HG03354 (cell line): ENCODE data around the gene TENM4.
"Not testable (repeated sequence)": the region's sequence is repeated elsewhere in the genome, so short reads cannot be mapped to it uniquely, and the experiment has no call there.

Experiments used
- ATAC-seq: cut with Tn5 transposase; IDR thresholded peaks from one replicate; pipeline ENCODE4 v1.9.1; 2021; ENCODE audit warnings: mild to moderate bottlenecking; ENCODE audit not compliant: unreplicated experiment, poor library complexity, severe bottlenecking

TENM4 gene

GRCh38 chr11:78912778-78913177, 528.1 kb downstream of the TENM4 start:
- ATAC-seq, result no peak

- no peak for ATAC-seq
Measured at GRCh38 chr11:78910322-78910721, 530.5 kb downstream of the TENM4 start.

- no peak for ATAC-seq
Measured at GRCh38 chr11:78909386-78909785, 531.4 kb downstream of the TENM4 start.

GRCh38 chr11:78907636-78908035, 533.2 kb downstream of the TENM4 start:
- no peak for ATAC-seq

GRCh38 chr11:78906566-78906965, 534.3 kb downstream of the TENM4 start:
- ATAC-seq, result no peak

GRCh38 chr11:78905756-78906155, 535.1 kb downstream of the TENM4 start:
- no peak for ATAC-seq

- no peak for ATAC-seq
Measured at GRCh38 chr11:78902771-78903507, 537.9 kb downstream of the TENM4 start.

GRCh38 chr11:78901831-78902230, 539.0 kb downstream of the TENM4 start:
- no peak for ATAC-seq

- no peak for ATAC-seq
Measured at GRCh38 chr11:78898266-78898775, 542.5 kb downstream of the TENM4 start.

- ATAC-seq, result no peak
Measured at GRCh38 chr11:78893996-78894395, 546.8 kb downstream of the TENM4 start.

- no peak for ATAC-seq
Measured at GRCh38 chr11:78889698-78890097, 551.1 kb downstream of the TENM4 start.

- ATAC-seq, result no peak
Measured at GRCh38 chr11:78886616-78887015, 554.2 kb downstream of the TENM4 start.

GRCh38 chr11:78884761-78885160, 556.1 kb downstream of the TENM4 start:
- ATAC-seq, result no peak

GRCh38 chr11:78883506-78883905, 557.3 kb downstream of the TENM4 start:
- no peak for ATAC-seq

GRCh38 chr11:78879094-78879980, 561.5 kb downstream of the TENM4 start:
- not testable (repeated sequence) for ATAC-seq

- no peak for ATAC-seq
Measured at GRCh38 chr11:78878631-78879030, 562.2 kb downstream of the TENM4 start.

GRCh38 chr11:78876676-78877075, 564.2 kb downstream of the TENM4 start:
- no peak for ATAC-seq

- ATAC-seq, result no peak
Measured at GRCh38 chr11:78870655-78871054, 570.2 kb downstream of the TENM4 start.

- no peak for ATAC-seq
Measured at GRCh38 chr11:78869293-78869692, 571.5 kb downstream of the TENM4 start.

GRCh38 chr11:78868563-78868962, 572.3 kb downstream of the TENM4 start:
- no peak for ATAC-seq
